IMR-90 (cell line): ENCODE data around the gene SLC6A6. TPM values are rescaled to one million over a fixed set of nuclear protein-coding genes. Genes with fewer than 3 reads are reported as not detected.
A peak's percentile ranks its signal among the peaks of the same experiment; 100 is the strongest.

ENCODE experiments used
- ATAC-seq: fragments of 200-7000 bp; cut with Tn5 transposase; 2 replicates; pipeline ENCODE4 v1.9.1; 2020; ENCODE audit warnings: low read depth, mild to moderate bottlenecking, moderate library complexity
- BruUV-seq: library from RNA; stranded (reverse); fragments of 400-500 nt; replicated peaks from 2 replicates; lab custom pipeline; 2021; lab: Mats Ljungman, UMichigan
- CTCF ChIA-PET: fragments of 300-600 bp; formaldehyde crosslinking; extraction: SDS; loops from one replicate; lab custom pipeline; 2021; ENCODE audit warnings: antibody characterized with exemption; lab: Yijun Ruan, JAX
- POLR2A ChIA-PET: fragments of 300-600 bp; sonication (Branson Sonifier 250); formaldehyde crosslinking; loops from one replicate; lab custom pipeline; 2022; ENCODE audit warnings: antibody characterized with exemption; ENCODE audit not compliant: unreplicated experiment; lab: Charles Lee
- DNase-seq: peaks from one replicate; pipeline ENCODE4 v3.0.0; 2013
- H2AFZ ChIP-seq: replicated peaks from 2 replicates; pipeline ENCODE3; 2013; ENCODE audit warnings: low read length, mild to moderate bottlenecking; ENCODE audit not compliant: poor library complexity
- H2AK5ac ChIP-seq: 2 replicates; pipeline ENCODE4 v1.6.1; 2013; ENCODE audit warnings: low read depth, low read length, inconsistent platforms
- H2AK9ac ChIP-seq: replicated peaks from 2 replicates; pipeline ENCODE3; 2013; ENCODE audit warnings: mild to moderate bottlenecking, low read depth, low read length, moderate library complexity; ENCODE audit not compliant: poor library complexity
- H2BK120ac ChIP-seq: 2 replicates; pipeline ENCODE4 v1.6.1; 2013; ENCODE audit warnings: low read depth, low read length, inconsistent platforms
- H2BK15ac ChIP-seq: 3 replicates; pipeline ENCODE4 v1.6.1; 2013; ENCODE audit warnings: low read depth, low read length, inconsistent platforms
- H2BK20ac ChIP-seq: 2 replicates; pipeline ENCODE4 v1.6.1; 2013; ENCODE audit warnings: low read depth, mild to moderate bottlenecking, inconsistent platforms, low read length, moderate library complexity
- H2BK5ac ChIP-seq: 2 replicates; pipeline ENCODE4 v1.6.1; 2013; ENCODE audit warnings: mild to moderate bottlenecking, low read depth, low read length, inconsistent platforms; ENCODE audit not compliant: poor library complexity, severe bottlenecking
- H3K14ac ChIP-seq: replicated peaks from 2 replicates; pipeline ENCODE4 v1.6.1; 2013; ENCODE audit warnings: low read depth, low read length, inconsistent platforms
- H3K18ac ChIP-seq: 2 replicates; pipeline ENCODE4 v1.6.1; 2013; ENCODE audit warnings: low read depth, low read length, control low read depth
- H3K23ac ChIP-seq: 2 replicates; pipeline ENCODE4 v1.6.1; 2013; ENCODE audit warnings: low read depth, low read length, inconsistent platforms
- H3K27ac ChIP-seq: 2 replicates; pipeline ENCODE4 v1.5.1; 2013; ENCODE audit warnings: mild to moderate bottlenecking, control low read depth, low read length; ENCODE audit not compliant: insufficient read depth
- H3K27me3 ChIP-seq: 2 replicates; pipeline ENCODE4 v1.6.1; 2013; ENCODE audit warnings: low read length; ENCODE audit not compliant: control insufficient read depth, insufficient read depth
- H3K36me3 ChIP-seq: 2 replicates; pipeline ENCODE4 v1.6.1; 2013; ENCODE audit warnings: low read length, mixed read lengths; ENCODE audit not compliant: control insufficient read depth, insufficient read depth
- H3K4ac ChIP-seq: 2 replicates; pipeline ENCODE4 v1.6.1; 2013; ENCODE audit warnings: low read depth, low read length, inconsistent platforms
- H3K4me1 ChIP-seq: 2 replicates; pipeline ENCODE4 v1.6.1; 2013; ENCODE audit warnings: low read length, mixed read lengths; ENCODE audit not compliant: control insufficient read depth, insufficient read depth
- H3K4me2 ChIP-seq: 2 replicates; pipeline ENCODE4 v1.6.1; 2013; ENCODE audit warnings: low read depth, mild to moderate bottlenecking, control low read depth, low read length, moderate library complexity
- H3K4me3 ChIP-seq: 2 replicates; pipeline ENCODE4 v1.5.1; 2013; ENCODE audit warnings: low read depth, mild to moderate bottlenecking, control low read depth, low read length, moderate library complexity; ENCODE audit not compliant: insufficient read depth
- H3K56ac ChIP-seq: 2 replicates; pipeline ENCODE4 v1.6.1; 2013; ENCODE audit warnings: low read length, inconsistent platforms; ENCODE audit not compliant: insufficient read depth; ENCODE audit errors: extremely low read depth
- H3K79me1 ChIP-seq, 2 experiments: 2 replicates each; pipeline ENCODE4 v1.6.1; 2013; ENCODE audit warnings: low read length in 2 of 2, inconsistent platforms in 1 of 2, low read depth in 1 of 2
- H3K9ac ChIP-seq: 2 replicates; pipeline ENCODE4 v1.6.1; 2013; ENCODE audit warnings: low read depth, low read length, control low read depth
- H3K9me1 ChIP-seq: 2 replicates; pipeline ENCODE4 v1.6.1; 2013; ENCODE audit warnings: low read length, inconsistent platforms; ENCODE audit not compliant: insufficient read depth
- H3K9me3 ChIP-seq: 2 replicates; pipeline ENCODE4 v1.6.1; 2013; ENCODE audit warnings: low read length; ENCODE audit not compliant: control insufficient read depth, insufficient read depth
- H4K20me1 ChIP-seq: 2 replicates; pipeline ENCODE4 v1.6.1; 2013; ENCODE audit warnings: low read length, inconsistent platforms; ENCODE audit not compliant: insufficient read depth
- H4K5ac ChIP-seq: 2 replicates; pipeline ENCODE4 v1.6.1; 2013; ENCODE audit warnings: mild to moderate bottlenecking, low read depth, low read length, control low read depth
- H4K8ac ChIP-seq, 2 experiments: 2 replicates each; pipeline ENCODE4 v1.6.1; 2013; ENCODE audit warnings: low read depth in 2 of 2, low read length in 2 of 2, control low read depth in 1 of 2, inconsistent platforms in 1 of 2
- H4K91ac ChIP-seq: 2 replicates; pipeline ENCODE4 v1.6.1; 2013; ENCODE audit warnings: low read depth, low read length, inconsistent platforms; ENCODE audit not compliant: insufficient read depth
- BHLHE40 ChIP-seq: fragments of 150-350 bp; IDR thresholded peaks from 2 replicates; pipeline ENCODE4 v1.6.1; 2016; ENCODE audit warnings: mild to moderate bottlenecking, low read depth, low read length
- CHD1 ChIP-seq: IDR thresholded peaks from 2 replicates; pipeline ENCODE4 v1.6.1; 2012; ENCODE audit warnings: low read depth, low read length, improper control_type of control experiment
- NFE2L2 ChIP-seq: fragments of 150-350 bp; IDR thresholded peaks from 2 replicates; pipeline ENCODE4 v1.6.1; 2016; ENCODE audit warnings: low read depth, mild to moderate bottlenecking, low read length
- RAD21 ChIP-seq: IDR thresholded peaks from 2 replicates; pipeline ENCODE4 v1.6.1; 2012; ENCODE audit warnings: low read length, improper control_type of control experiment
- RCOR1 ChIP-seq: IDR thresholded peaks from 2 replicates; pipeline ENCODE4 v1.6.1; 2012; ENCODE audit warnings: mild to moderate bottlenecking, low read length, improper control_type of control experiment; ENCODE audit not compliant: insufficient replicate concordance
- SMC3 ChIP-seq: fragments of 150-350 bp; IDR thresholded peaks from 2 replicates; pipeline ENCODE4 v1.6.1; 2016; ENCODE audit warnings: low read depth, mild to moderate bottlenecking, antibody characterized with exemption, low read length, moderate library complexity
- WGBS, 2 experiments: methylation state at CpG; one replicate each; pipeline versions ENCODE4 v1.1.5 to v1.1.7; 2013; ENCODE audit warnings: missing lambda C conversion rate in 2 of 2; ENCODE audit not compliant: insufficient read length in 1 of 2; ENCODE audit errors: extremely low coverage in 2 of 2; 5-methylcytosine and 5-hydroxymethylcytosine counted together
- dilution Hi-C: fragments of 300-500 bp; cut with HindIII; formaldehyde crosslinking; loops from one replicate; pipeline ENCODE4 v1.14.3; 2018; ENCODE audit warnings: low sequenced_read_pairs; ENCODE audit not compliant: unreplicated experiment
- in situ Hi-C: fragments of 300-500 bp; cut with MboI; formaldehyde crosslinking; loops from 3 replicates; pipeline ENCODE4 v1.14.3; 2019; ENCODE audit warnings: low sequenced_read_pairs, inconsistent platforms, mixed read lengths
- intact Hi-C: fragments of 100-400 bp; cut with micrococcal nuclease; formaldehyde crosslinking; loops from 2 replicates; pipeline ENCODE4 v1.10.0; 2022
- polyA plus RNA-seq, 3 experiments: library from polyadenylated mRNA; depleted of rRNA; stranded (reverse); fragments of >200 nt; gene quantifications; 2 replicates each; pipeline ENCODE4 v1.2.3, GENCODE V29; 2012; ENCODE audit warnings: low replicate concordance in 1 of 3
- total RNA-seq: library from RNA; depleted of rRNA; stranded (reverse); fragments of >200 nt; gene quantifications from 2 replicates; pipeline ENCODE4 v1.2.3, GENCODE V29; 2012
- TF ChIP-seq, protein P1 (sequence below): conservative IDR thresholded peaks from 2 replicates; pipeline ENCODE4 v1.5.1; 2012; ENCODE audit warnings: mild to moderate bottlenecking, low read depth, low read length, improper control_type of control experiment
- TF ChIP-seq, protein P2 (sequence below): fragments of 150-350 bp; IDR thresholded peaks from 2 replicates; pipeline ENCODE4 v1.6.1; 2016; ENCODE audit warnings: low read depth, mild to moderate bottlenecking, low read length, moderate library complexity, borderline replicate concordance
- TF ChIP-seq, protein P3 (sequence below): fragments of 150-350 bp; IDR thresholded peaks from 2 replicates; pipeline ENCODE4 v1.6.1; 2017; ENCODE audit warnings: mild to moderate bottlenecking, antibody characterized with exemption, low read length, low read depth

The SLC6A6 gene
- total and polyA plus RNA-seq, 2 of the 4 experiments (the other 2 are of a cell fraction) = 29.9 to 39.4 TPM

DNA sequence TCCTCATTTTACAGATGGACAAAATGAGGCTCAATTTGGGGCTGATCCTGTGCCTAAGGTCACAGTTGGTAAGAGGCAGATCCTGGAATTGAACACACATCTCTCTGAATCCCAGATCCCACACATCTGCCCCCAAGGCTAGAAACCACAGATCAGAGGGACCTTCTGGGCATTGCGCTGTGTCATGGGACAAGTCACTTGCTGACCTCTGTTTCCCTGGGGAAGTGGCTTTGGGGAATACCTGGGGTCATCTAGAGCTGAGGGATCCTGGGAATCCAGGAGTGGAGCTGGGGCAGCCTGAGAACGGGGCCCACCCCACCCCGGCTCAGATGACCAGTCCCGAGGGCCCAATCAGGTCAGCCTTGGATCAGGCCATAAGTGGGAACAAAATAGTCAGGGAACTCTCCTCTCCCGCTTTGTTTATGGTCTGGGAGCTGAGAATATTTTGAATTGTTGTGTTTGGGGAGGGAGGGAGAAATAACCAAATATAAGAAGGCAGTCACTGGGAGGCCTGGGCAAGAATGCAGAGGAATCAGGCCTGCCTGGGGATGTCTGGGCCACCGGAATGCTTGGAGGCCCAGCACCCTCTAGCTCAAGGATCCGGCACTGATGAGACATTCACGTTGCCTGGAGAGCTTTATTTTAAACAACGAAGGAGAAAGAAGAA lies 8.8 kb upstream of the SLC6A6 start:
- 60% methylated on average over 2 of the region's 9 CpGs; no CpG with 5 or more reads in 1 of the 2 experiments for WGBS, 2 experiments
- Histone ChIP-seq H2BK20ac (peak overlapping the region; percentile 96), H3K4me1 (peaks cover 18% of the 10 kb centered on the region), H3K27ac (peak overlapping the region; percentile 64; the same call in 1 of the 2 replicates), H2AK5ac (peak overlapping the region; percentile 94; the same call in 1 of the 2 replicates), H3K36me3 (no peaks in the 10 kb centered on the region), H3K79me1 (no peaks in the 10 kb centered on the region), H3K18ac (peak overlapping the region; percentile 83), H3K27me3 (no peaks in the 10 kb centered on the region), H3K4me2 (no peak overlapping the region), H3K23ac (peak overlapping the region; percentile 90), H3K9me3 (no peaks in the 10 kb centered on the region), H4K5ac (peak overlapping the region; percentile 65), H3K4me3 (no peak overlapping the region), H3K14ac (peak overlapping the region; percentile 80), H2AK9ac (no peak overlapping the region), H4K91ac (peak overlapping the region; percentile 93), H2AFZ (peak overlapping the region; percentile 67), H3K56ac (peak overlapping the region; percentile 66; the same call in 1 of the 2 replicates), H4K20me1 (no peaks in the 10 kb centered on the region), H2BK5ac (peak overlapping the region; percentile 44), H3K9ac (peak overlapping the region; percentile 22; the same call in 1 of the 2 replicates), H2BK15ac (peak overlapping the region; percentile 88; the same call in 2 of the 3 replicates), H3K4ac (peak overlapping the region; percentile 90), H3K9me1 (peaks cover 13% of the 10 kb centered on the region), H2BK120ac (peak overlapping the region; percentile 90), H4K8ac (peak overlapping the region; percentile 58 to 85; a peak in 3 of 4 replicates)
- intact Hi-C loops (loop anchor here (1.0 kb wide), 1 partner anchor 190 kb away; no protein-coding TSS in a partner anchor), in situ Hi-C loops (no loop called here), dilution Hi-C loops (no loop called here)
- ChIA-PET POLR2A (interaction anchor here (0.7 to 0.8 kb wide), 2 partner anchors 12 to 161 kb away, joined by 3 read pairs; no protein-coding TSS in a partner anchor), CTCF (interaction anchor here (1.0 to 1.5 kb wide), 6 partner anchors 10 to 190 kb away, joined by 3 to 9 read pairs (median 4); no protein-coding TSS in a partner anchor)
- ATAC-seq = peak; percentile 93
- TF ChIP-seq, protein P1, sequence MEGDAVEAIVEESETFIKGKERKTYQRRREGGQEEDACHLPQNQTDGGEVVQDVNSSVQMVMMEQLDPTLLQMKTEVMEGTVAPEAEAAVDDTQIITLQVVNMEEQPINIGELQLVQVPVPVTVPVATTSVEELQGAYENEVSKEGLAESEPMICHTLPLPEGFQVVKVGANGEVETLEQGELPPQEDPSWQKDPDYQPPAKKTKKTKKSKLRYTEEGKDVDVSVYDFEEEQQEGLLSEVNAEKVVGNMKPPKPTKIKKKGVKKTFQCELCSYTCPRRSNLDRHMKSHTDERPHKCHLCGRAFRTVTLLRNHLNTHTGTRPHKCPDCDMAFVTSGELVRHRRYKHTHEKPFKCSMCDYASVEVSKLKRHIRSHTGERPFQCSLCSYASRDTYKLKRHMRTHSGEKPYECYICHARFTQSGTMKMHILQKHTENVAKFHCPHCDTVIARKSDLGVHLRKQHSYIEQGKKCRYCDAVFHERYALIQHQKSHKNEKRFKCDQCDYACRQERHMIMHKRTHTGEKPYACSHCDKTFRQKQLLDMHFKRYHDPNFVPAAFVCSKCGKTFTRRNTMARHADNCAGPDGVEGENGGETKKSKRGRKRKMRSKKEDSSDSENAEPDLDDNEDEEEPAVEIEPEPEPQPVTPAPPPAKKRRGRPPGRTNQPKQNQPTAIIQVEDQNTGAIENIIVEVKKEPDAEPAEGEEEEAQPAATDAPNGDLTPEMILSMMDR = peak; percentile 39
- TF ChIP-seq, protein P2, sequence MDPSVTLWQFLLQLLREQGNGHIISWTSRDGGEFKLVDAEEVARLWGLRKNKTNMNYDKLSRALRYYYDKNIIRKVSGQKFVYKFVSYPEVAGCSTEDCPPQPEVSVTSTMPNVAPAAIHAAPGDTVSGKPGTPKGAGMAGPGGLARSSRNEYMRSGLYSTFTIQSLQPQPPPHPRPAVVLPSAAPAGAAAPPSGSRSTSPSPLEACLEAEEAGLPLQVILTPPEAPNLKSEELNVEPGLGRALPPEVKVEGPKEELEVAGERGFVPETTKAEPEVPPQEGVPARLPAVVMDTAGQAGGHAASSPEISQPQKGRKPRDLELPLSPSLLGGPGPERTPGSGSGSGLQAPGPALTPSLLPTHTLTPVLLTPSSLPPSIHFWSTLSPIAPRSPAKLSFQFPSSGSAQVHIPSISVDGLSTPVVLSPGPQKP = no peak
- TF ChIP-seq BHLHE40 (no peak), RCOR1 (peak; percentile 18), RAD21 (peak; percentile 33), CHD1 (no peak), NFE2L2 (peak; percentile 46; the same call in 1 of the 2 replicates), SMC3 (no peak)
- TF ChIP-seq, protein P3, sequence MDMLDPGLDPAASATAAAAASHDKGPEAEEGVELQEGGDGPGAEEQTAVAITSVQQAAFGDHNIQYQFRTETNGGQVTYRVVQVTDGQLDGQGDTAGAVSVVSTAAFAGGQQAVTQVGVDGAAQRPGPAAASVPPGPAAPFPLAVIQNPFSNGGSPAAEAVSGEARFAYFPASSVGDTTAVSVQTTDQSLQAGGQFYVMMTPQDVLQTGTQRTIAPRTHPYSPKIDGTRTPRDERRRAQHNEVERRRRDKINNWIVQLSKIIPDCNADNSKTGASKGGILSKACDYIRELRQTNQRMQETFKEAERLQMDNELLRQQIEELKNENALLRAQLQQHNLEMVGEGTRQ = no peak
- BruUV-seq = no TSS peak
- peak; percentile 41 for DNase-seq
